Ectodermal cell (in vitro differentiated cells): ENCODE measurements around the gene TNFSF12. TPM values are rescaled to one million over a fixed set of nuclear protein-coding genes. Genes with fewer than 3 reads are reported as not detected.

Experiments used
- H3K27ac ChIP-seq: 2 replicates; pipeline ENCODE4 v1.7.0; 2013; ENCODE audit warnings: mild to moderate bottlenecking, low read depth, low read length; ENCODE audit not compliant: insufficient read depth, poor library complexity, severe bottlenecking
- H3K27me3 ChIP-seq: 2 replicates; pipeline ENCODE4 v1.7.0; 2013; ENCODE audit warnings: mild to moderate bottlenecking, low read length; ENCODE audit not compliant: insufficient read depth, control insufficient read depth, poor library complexity, severe bottlenecking
- H3K36me3 ChIP-seq: one replicate; pipeline ENCODE4 v1.7.0; 2013; ENCODE audit warnings: low read length; ENCODE audit not compliant: control insufficient read depth, insufficient read depth
- H3K4me1 ChIP-seq: one replicate; pipeline ENCODE4 v1.7.0; 2013; ENCODE audit warnings: low read length; ENCODE audit not compliant: control insufficient read depth, insufficient read depth
- H3K4me3 ChIP-seq: 2 replicates; pipeline ENCODE4 v1.7.0; 2013; ENCODE audit warnings: low read depth, low read length, control low read depth; ENCODE audit not compliant: insufficient read depth
- H3K9me3 ChIP-seq: 2 replicates; pipeline ENCODE4 v1.7.0; 2013; ENCODE audit warnings: mild to moderate bottlenecking, low read length, moderate library complexity; ENCODE audit not compliant: control insufficient read depth
- WGBS, 2 experiments: methylation state at CpG; one replicate each; pipeline ENCODE4 v1.1.7; 2013; ENCODE audit warnings: missing lambda C conversion rate in 2 of 2; 5-methylcytosine and 5-hydroxymethylcytosine counted together
- polyA plus RNA-seq, 4 experiments: library from polyadenylated mRNA; stranded (reverse); fragments of 50-300 nt; gene quantifications; one replicate each; pipeline ENCODE4 v1.2.3, GENCODE V29; 2013

TNFSF12 gene, protein sequence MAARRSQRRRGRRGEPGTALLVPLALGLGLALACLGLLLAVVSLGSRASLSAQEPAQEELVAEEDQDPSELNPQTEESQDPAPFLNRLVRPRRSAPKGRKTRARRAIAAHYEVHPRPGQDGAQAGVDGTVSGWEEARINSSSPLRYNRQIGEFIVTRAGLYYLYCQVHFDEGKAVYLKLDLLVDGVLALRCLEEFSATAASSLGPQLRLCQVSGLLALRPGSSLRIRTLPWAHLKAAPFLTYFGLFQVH
- polyA plus RNA-seq (2013, experiment 1 of 4) = 1.8 TPM
- polyA plus RNA-seq (2013, experiment 2 of 4) = 2.6 TPM
- 2.9 TPM for polyA plus RNA-seq (2013, experiment 3 of 4)
- polyA plus RNA-seq (2013, experiment 4 of 4) = 2.4 TPM

DNA sequence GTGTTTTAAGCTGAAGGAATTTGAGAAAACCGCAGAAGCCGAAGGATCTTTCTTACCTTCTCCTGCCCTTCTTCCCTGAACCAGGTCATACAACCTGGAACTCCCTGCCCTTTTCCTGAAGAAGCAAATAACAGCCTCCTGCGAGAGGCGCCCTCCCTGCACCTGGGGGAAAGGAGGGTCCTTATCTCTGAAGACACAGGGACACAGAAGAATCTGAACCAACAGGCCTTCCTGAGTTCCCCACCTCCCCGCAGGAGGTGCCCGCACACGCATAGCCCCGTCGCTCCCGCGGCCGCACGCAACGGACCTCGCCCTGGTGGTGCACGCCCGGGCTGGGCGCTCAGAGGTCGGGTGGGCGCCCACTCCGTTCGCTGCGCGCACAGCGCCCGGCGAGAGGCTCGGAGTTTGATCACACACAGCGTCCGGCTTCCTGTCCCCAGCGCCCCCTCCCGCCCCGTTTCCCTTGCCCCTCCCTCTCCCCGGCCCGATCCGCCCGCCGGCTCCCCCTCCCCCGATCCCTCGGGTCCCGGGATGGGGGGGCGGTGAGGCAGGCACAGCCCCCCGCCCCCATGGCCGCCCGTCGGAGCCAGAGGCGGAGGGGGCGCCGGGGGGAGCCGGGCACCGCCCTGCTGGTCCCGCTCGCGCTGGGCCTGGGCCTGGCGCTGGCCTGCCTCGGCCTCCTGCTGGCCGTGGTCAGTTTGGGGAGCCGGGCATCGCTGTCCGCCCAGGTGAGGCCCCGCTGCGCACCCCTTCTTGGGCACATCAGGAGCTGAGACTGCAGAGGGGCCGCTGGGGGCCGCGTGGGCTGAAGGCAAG, at the start of gene TNFSF12:
TNFSF12 (plus strand) TSS at position 474 of the 816 bp plus-strand sequence; CDS start at position 570, 96 bp downstream.
- Histone ChIP-seq H3K27ac (no peak within 1 kb of the TSS), H3K9me3 (no peaks in the 10 kb centered on the region), H3K4me3 (peak within 1 kb of the TSS; percentile 54), H3K36me3 (no peaks in the 10 kb centered on the region), H3K27me3 (peaks cover 21% of the 10 kb centered on the region), H3K4me1 (no peaks in the 10 kb centered on the region)
- 7% methylated on average over 63 to 65 of the region's 65 CpGs for WGBS, 2 experiments

DNA sequence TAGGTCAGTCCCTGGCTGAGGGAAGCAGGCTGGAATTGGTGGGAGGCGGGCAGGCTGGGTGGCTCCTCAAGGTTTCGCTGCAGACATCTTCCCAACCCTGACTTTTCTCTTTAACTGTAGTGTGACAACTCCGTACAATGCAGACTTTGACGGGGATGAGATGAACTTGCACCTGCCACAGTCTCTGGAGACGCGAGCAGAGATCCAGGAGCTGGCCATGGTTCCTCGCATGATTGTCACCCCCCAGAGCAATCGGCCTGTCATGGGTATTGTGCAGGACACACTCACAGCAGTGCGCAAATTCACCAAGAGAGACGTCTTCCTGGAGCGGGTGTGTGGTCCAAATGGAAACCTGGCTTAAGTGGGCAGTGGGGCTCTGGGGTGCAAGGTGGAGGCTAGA, 49.7 kb upstream of the TNFSF12 start:
- WGBS, 2 experiments = 92 to 93% methylated on average over 11 of the region's 11 CpGs
- peaks cover 74% of the 10 kb centered on the region for H3K36me3 ChIP-seq
- no peaks in the 10 kb centered on the region for H3K9me3 ChIP-seq
- no peaks in the 10 kb centered on the region for H3K4me1 ChIP-seq
- no peaks in the 10 kb centered on the region for H3K27me3 ChIP-seq
- H3K27ac ChIP-seq = no peak overlapping the region
- no peak overlapping the region for H3K4me3 ChIP-seq

DNA sequence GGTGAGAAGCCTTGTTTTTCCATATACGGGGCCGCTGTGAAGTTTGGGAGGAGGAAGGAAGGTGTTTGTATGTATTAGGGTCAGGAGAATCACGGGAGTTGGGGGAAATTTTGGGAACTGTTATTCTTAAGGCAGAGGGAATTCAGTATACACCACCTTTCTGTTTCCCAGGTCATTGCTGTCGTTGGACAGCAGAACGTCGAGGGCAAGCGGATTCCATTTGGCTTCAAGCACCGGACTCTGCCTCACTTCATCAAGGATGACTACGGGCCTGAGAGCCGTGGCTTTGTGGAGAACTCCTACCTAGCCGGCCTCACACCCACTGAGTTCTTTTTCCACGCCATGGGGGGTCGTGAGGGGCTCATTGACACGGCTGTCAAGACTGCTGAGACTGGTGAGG, 47.1 kb upstream of the TNFSF12 start:
- H3K4me3 ChIP-seq = no peak overlapping the region
- 90 to 91% methylated on average over 14 of the region's 14 CpGs for WGBS, 2 experiments
- peaks cover 75% of the 10 kb centered on the region for H3K36me3 ChIP-seq
- no peaks in the 10 kb centered on the region for H3K27me3 ChIP-seq
- no peaks in the 10 kb centered on the region for H3K9me3 ChIP-seq
- no peak overlapping the region for H3K27ac ChIP-seq
- no peaks in the 10 kb centered on the region for H3K4me1 ChIP-seq

DNA sequence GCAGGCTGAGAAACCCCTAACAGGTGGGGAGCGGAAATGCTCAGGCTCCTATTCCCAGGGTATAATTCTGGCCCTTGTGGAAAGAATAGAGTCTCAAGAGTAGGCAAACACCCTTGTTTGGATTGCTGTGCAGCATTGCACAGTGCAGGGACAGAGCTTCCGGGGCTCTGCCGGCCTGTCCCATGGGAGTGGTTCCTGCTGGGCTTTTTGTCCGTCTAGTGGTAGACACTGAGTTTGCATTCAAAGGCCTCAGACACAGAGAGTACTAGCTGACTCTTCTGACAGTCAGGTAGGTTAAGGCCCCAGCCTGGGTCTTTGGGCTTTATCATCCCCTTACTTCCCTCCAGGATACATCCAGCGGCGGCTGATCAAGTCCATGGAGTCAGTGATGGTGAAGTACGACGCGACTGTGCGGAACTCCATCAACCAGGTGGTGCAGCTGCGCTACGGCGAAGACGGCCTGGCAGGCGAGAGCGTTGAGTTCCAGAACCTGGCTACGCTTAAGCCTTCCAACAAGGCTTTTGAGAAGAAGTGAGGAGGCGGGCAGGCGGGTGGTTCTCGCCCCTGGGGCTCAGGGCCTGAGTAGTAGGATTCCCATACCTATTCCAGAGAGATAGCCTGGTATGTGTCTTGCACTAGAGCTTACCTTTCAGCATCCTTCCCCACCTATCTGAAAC, 46.5 kb upstream of the TNFSF12 start:
- 93 to 94% methylated on average over 20 of the region's 20 CpGs for WGBS, 2 experiments
- peaks cover 69% of the 10 kb centered on the region for H3K36me3 ChIP-seq
- no peak overlapping the region for H3K4me3 ChIP-seq
- H3K27me3 ChIP-seq = no peaks in the 10 kb centered on the region
- no peaks in the 10 kb centered on the region for H3K9me3 ChIP-seq
- H3K4me1 ChIP-seq = no peaks in the 10 kb centered on the region
- H3K27ac ChIP-seq = no peak overlapping the region

DNA sequence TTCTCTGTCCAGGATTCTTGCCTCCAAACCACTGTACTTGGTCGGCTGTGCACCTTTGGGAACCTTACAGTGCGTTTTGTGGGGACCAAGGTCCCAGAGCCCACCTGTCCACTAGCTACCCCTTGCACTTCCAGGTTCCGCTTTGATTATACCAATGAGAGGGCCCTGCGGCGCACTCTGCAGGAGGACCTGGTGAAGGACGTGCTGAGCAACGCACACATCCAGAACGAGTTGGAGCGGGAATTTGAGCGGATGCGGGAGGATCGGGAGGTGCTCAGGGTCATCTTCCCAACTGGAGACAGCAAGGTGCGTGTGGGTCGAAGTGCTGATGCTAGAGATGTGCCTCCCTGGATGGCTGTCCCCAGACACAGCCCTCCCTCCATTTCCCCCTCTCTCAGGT, 45.9 kb upstream of the TNFSF12 start:
- H3K27ac ChIP-seq = no peak overlapping the region
- H3K4me3 ChIP-seq = no peak overlapping the region
- 93% methylated on average over 14 of the region's 14 CpGs for WGBS, 2 experiments
- no peaks in the 10 kb centered on the region for H3K27me3 ChIP-seq
- H3K36me3 ChIP-seq = peaks cover 65% of the 10 kb centered on the region
- no peaks in the 10 kb centered on the region for H3K4me1 ChIP-seq
- no peaks in the 10 kb centered on the region for H3K9me3 ChIP-seq

DNA sequence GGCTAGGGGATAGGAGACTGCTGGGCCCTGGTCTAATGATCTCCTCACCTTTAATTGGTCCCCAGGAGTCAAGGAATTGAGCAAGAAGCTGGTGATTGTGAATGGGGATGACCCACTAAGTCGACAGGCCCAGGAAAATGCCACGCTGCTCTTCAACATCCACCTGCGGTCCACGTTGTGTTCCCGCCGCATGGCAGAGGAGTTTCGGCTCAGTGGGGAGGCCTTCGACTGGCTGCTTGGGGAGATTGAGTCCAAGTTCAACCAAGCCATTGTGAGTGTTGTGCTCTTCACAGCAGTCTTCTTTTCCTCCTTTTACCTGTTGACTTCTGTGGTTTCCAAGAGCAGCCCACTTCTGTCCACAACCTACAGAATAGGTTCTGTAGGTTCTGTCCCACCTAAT, 45.3 kb upstream of the TNFSF12 start:
- Histone ChIP-seq H3K4me1 (no peaks in the 10 kb centered on the region), H3K36me3 (peaks cover 65% of the 10 kb centered on the region), H3K27ac (no peak overlapping the region), H3K27me3 (no peaks in the 10 kb centered on the region), H3K4me3 (no peak overlapping the region), H3K9me3 (no peaks in the 10 kb centered on the region)
- WGBS, 2 experiments = 95 to 96% methylated on average over 8 of the region's 8 CpGs

DNA sequence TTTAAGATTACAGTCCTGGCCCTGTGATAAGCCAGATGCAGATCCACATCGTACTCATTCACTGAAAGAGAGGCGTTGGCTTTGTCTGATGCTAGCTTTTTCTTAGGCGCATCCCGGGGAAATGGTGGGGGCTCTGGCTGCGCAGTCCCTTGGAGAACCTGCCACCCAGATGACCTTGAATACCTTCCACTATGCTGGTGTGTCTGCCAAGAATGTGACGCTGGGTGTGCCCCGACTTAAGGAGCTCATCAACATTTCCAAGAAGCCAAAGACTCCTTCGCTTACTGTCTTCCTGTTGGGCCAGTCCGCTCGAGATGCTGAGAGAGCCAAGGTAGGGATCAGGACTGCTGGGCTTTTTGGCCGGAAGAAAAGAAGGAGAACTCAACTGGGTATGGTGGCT, 40.7 kb upstream of the TNFSF12 start:
- Histone ChIP-seq H3K27ac (no peak overlapping the region), H3K27me3 (no peaks in the 10 kb centered on the region), H3K9me3 (no peaks in the 10 kb centered on the region), H3K36me3 (peaks cover 65% of the 10 kb centered on the region), H3K4me1 (no peaks in the 10 kb centered on the region), H3K4me3 (no peak overlapping the region)
- WGBS, 2 experiments = 91% methylated on average over 11 of the region's 11 CpGs

DNA sequence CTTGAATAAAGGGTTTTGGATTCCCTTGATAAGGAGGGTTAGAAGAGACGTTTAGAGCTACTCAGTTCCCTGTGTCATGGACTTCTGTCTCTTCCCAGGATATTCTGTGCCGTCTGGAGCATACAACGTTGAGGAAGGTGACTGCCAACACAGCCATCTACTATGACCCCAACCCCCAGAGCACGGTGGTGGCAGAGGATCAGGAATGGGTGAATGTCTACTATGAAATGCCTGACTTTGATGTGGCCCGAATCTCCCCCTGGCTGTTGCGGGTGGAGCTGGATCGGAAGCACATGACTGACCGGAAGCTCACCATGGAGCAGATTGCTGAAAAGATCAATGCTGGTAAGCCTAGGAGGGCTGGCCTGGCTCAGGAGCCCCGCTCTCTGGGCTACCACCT, 40.0 kb upstream of the TNFSF12 start:
- WGBS, 2 experiments = 94 to 95% methylated on average over 9 of the region's 9 CpGs
- Histone ChIP-seq H3K27ac (no peak overlapping the region), H3K27me3 (no peaks in the 10 kb centered on the region), H3K36me3 (peaks cover 65% of the 10 kb centered on the region), H3K4me3 (no peak overlapping the region), H3K9me3 (no peaks in the 10 kb centered on the region), H3K4me1 (no peaks in the 10 kb centered on the region)

DNA sequence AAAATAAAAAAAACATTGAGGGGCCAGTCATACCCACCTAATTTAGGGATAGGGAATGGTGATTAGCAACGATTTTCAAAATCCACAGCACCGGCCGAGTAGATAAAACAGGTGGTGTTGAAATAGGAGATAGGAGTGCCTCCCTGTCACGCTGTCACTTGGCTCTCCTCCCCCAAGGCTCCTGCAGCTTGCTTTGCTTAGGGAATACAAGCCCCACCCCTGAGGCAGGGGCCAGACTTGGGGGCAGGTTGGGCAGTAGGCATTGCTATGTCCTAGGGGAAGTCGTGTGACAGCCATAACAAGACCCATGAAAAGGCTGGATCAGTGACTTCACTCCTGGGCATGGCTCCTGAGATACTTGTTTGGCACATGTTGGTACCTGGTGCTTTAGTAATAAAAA, 38.9 kb upstream of the TNFSF12 start:
- WGBS, 2 experiments = 92 to 96% methylated on average over 5 of the region's 5 CpGs
- H3K36me3 ChIP-seq = peaks cover 55% of the 10 kb centered on the region
- H3K4me1 ChIP-seq = no peaks in the 10 kb centered on the region
- H3K4me3 ChIP-seq = no peak overlapping the region
- H3K9me3 ChIP-seq = no peaks in the 10 kb centered on the region
- no peak overlapping the region for H3K27ac ChIP-seq
- no peaks in the 10 kb centered on the region for H3K27me3 ChIP-seq

DNA sequence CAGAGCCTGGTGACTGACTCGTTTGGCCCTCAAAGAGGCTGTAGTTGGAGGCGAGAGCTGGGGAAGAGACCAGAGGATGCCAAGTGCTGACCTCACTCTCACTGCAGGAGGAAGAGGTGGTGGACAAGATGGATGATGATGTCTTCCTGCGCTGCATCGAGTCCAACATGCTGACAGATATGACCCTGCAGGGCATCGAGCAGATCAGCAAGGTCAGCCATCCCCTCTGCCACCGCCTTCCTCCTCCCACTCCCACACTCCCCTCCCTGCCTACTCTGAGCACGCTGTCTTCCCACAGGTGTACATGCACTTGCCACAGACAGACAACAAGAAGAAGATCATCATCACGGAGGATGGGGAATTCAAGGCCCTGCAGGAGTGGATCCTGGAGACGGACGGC, 37.8 kb upstream of the TNFSF12 start:
- Histone ChIP-seq H3K9me3 (no peaks in the 10 kb centered on the region), H3K27ac (no peak overlapping the region), H3K4me1 (no peaks in the 10 kb centered on the region), H3K36me3 (peaks cover 52% of the 10 kb centered on the region), H3K27me3 (no peaks in the 10 kb centered on the region), H3K4me3 (no peak overlapping the region)
- 94 to 95% methylated on average over 10 of the region's 10 CpGs for WGBS, 2 experiments
